ENCODE measurements around the gene MRI1. TPM values are rescaled to one million over a fixed set of nuclear protein-coding genes. Genes with fewer than 3 reads are reported as not detected.

The MRI1 gene
- total and polyA plus RNA-seq, 2 donors (not counting 3 experiments of a cell fraction or from before 2014, with no cell fraction given) = 56.2 to 63.2 TPM

GRCh38 chr19:13804830-13805683, 40.7 kb downstream of the MRI1 start:
- Histone ChIP-seq H3K4me1 (ENCODE audit: control insufficient read depth, extremely low read depth, insufficient read depth, low read length) (no peaks in the 10 kb centered on the region), H3K36me3 (ENCODE audit: control insufficient read depth in 2 of 2, extremely low read depth in 1 of 2, insufficient read depth in 2 of 2, low read length in 2 of 2) (peaks cover 5 to 46% of the 10 kb centered on the region in 2 experiments), H3K9ac (replicated peaks; ENCODE audit: extremely low read depth, insufficient read depth, low read length) (no peak overlapping the region), H3K9me1 (replicated peaks; ENCODE audit: control insufficient read depth, extremely low read depth, insufficient read depth, low read length) (no peaks in the 10 kb centered on the region), H3K27me3 (ENCODE audit: control insufficient read depth in 2 of 2, insufficient read depth in 2 of 2, low read length in 2 of 2) (no peaks in the 10 kb centered on the region), H3K79me2 (ENCODE audit: control insufficient read depth, insufficient read depth, low read length) (no peaks in the 10 kb centered on the region), H4K20me1 (replicated peaks; ENCODE audit: control insufficient read depth, extremely low read depth, insufficient read depth, low read length) (no peaks in the 10 kb centered on the region), H2AFZ (ENCODE audit: low read depth, low read length) (no peak overlapping the region), H3K4me2 (ENCODE audit: insufficient read depth, low read length) (no peak overlapping the region), H3K27ac (ENCODE audit: insufficient read depth, low read depth, low read length) (no peak overlapping the region), H3K4me3 (replicated peaks in 1 of 3; ENCODE audit: insufficient read depth in 1 of 3, low read depth in 1 of 3, low read length in 3 of 3) (no peak overlapping the region), H3K9me3 (replicated peaks; ENCODE audit: control insufficient read depth, insufficient read depth, low read length) (no peaks in the 10 kb centered on the region)
- FAIRE-seq (no peak), DNase-seq (ENCODE audit: low read depth, low spot score) (no peak)
- dilution Hi-C loops (cut with MboI; ENCODE audit: extremely low pct_ligation_motif_present, low sequenced_read_pairs) (no loop called here), intact Hi-C loops (cut with micrococcal nuclease) (no loop called here)
- TF ChIP-seq POLR2A (IDR thresholded peaks at IDR 0.05; ENCODE audit: low read depth, low read length) (no peak), JUN (IDR thresholded peaks at IDR 0.05; ENCODE audit: borderline replicate concordance, insufficient read depth, insufficient read length, low read depth) (no peak), MYC (IDR thresholded peaks at IDR 0.05; ENCODE audit: low read depth, low read length) (no peak), CTCF (IDR thresholded peaks at IDR 0.05; ENCODE audit: extremely low read depth in 1 of 2, insufficient read depth in 1 of 2, low read depth in 1 of 2, low read length in 2 of 2) (peak in 1 of 2 donors; percentile 35)
- ChIA-PET POLR2A (no interaction called here), CTCF (interaction anchor here (0.7 to 2.0 kb wide), 3 partner anchors 9 to 57 kb away, joined by 3 to 7 read pairs (median 5); partner anchors contain the start of gene ZSWIM4)
- BruUV-seq (replicated peaks) = no TSS peak

DNA sequence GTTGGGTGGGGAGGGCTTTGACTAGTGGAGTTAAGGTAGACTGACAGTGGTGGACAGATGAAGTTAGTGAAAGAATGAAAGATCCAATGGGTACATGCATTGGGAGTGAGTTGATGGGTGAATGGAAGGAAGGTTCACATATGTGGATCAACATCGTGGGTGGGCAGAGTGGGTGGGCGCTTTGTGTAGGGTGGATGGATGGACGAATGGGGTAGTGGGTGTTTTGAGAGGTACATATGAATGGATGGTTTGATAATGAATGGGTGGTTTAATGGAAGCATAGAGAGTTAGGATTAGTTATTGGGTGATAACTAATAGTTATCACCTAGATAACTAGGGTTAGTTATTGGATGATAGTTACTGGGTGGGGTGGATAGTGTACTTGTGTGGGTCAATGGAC, 42.4 kb downstream of the MRI1 start:
- FAIRE-seq (no peak), DNase-seq (ENCODE audit: low read depth, low spot score) (no peak)
- CTCF ChIA-PET = no interaction called here
- peaks cover 5 to 44% of the 10 kb centered on the region in 2 experiments for H3K36me3 ChIP-seq (ENCODE audit: control insufficient read depth in 2 of 2, extremely low read depth in 1 of 2, insufficient read depth in 2 of 2, low read length in 2 of 2)
- no peaks in the 10 kb centered on the region for H3K27me3 ChIP-seq (ENCODE audit: control insufficient read depth in 2 of 2, insufficient read depth in 2 of 2, low read length in 2 of 2)
- H3K9ac ChIP-seq (replicated peaks; ENCODE audit: extremely low read depth, insufficient read depth, low read length) = no peak overlapping the region
- POLR2A ChIA-PET = interaction anchor here (0.6 kb wide), 1 partner anchor 16 kb away, joined by 4 read pairs; no protein-coding TSS in a partner anchor
- no peaks in the 10 kb centered on the region for H3K9me3 ChIP-seq (replicated peaks; ENCODE audit: control insufficient read depth, insufficient read depth, low read length)
- no peak overlapping the region for H3K4me3 ChIP-seq (replicated peaks in 1 of 3; ENCODE audit: insufficient read depth in 1 of 3, low read depth in 1 of 3, low read length in 3 of 3)
- TF ChIP-seq GATA2 (IDR thresholded peaks at IDR 0.05; ENCODE audit: insufficient read depth, insufficient read length, low read depth, low read length) (no peak), POLR2AphosphoS5 (IDR thresholded peaks at IDR 0.05; ENCODE audit: insufficient read depth, low read depth, low read length) (no peak), MYC (IDR thresholded peaks at IDR 0.05; ENCODE audit: low read depth, low read length) (no peak), MAX (IDR thresholded peaks at IDR 0.05; ENCODE audit: insufficient read depth, insufficient read length) (no peak), POLR2A (IDR thresholded peaks at IDR 0.05; ENCODE audit: low read depth, low read length) (no peak), CTCF (IDR thresholded peaks at IDR 0.05; ENCODE audit: extremely low read depth in 1 of 2, insufficient read depth in 1 of 2, low read depth in 1 of 2, low read length in 2 of 2) (no peak), EZH2 (IDR thresholded peaks at IDR 0.05; ENCODE audit: borderline replicate concordance, low read depth, low read length, severe bottlenecking) (no peak), FOS (IDR thresholded peaks at IDR 0.05; ENCODE audit: borderline replicate concordance, insufficient read depth, low read length) (no peak), JUN (IDR thresholded peaks at IDR 0.05; ENCODE audit: borderline replicate concordance, insufficient read depth, insufficient read length, low read depth) (no peak)
- no peaks in the 10 kb centered on the region for H3K79me2 ChIP-seq (ENCODE audit: control insufficient read depth, insufficient read depth, low read length)
- dilution Hi-C loops (cut with MboI; ENCODE audit: extremely low pct_ligation_motif_present, low sequenced_read_pairs) = no loop called here
- no peak overlapping the region for H3K4me2 ChIP-seq (ENCODE audit: insufficient read depth, low read length)
- no peaks in the 10 kb centered on the region for H3K9me1 ChIP-seq (replicated peaks; ENCODE audit: control insufficient read depth, extremely low read depth, insufficient read depth, low read length)
- no peaks in the 10 kb centered on the region for H4K20me1 ChIP-seq (replicated peaks; ENCODE audit: control insufficient read depth, extremely low read depth, insufficient read depth, low read length)
- H3K4me1 ChIP-seq (ENCODE audit: control insufficient read depth, extremely low read depth, insufficient read depth, low read length) = no peaks in the 10 kb centered on the region
- BruUV-seq (replicated peaks) = no TSS peak
- no peak overlapping the region for H2AFZ ChIP-seq (ENCODE audit: low read depth, low read length)
- H3K27ac ChIP-seq (ENCODE audit: insufficient read depth, low read depth, low read length) = no peak overlapping the region
- intact Hi-C loops (cut with micrococcal nuclease) = no loop called here

Data from endothelial cell of umbilical vein (primary cell).